Stimulated activated CD8-positive, alpha-beta memory T cell treated with anti-CD3 and anti-CD28 coated beads, Interleukin-4, amount 100 ng/mL, for 48 hours (primary cell): Measurements from ENCODE around the gene TCERG1L.
A peak's percentile ranks its signal among the peaks of the same experiment; 100 is the strongest.
"Not testable (repeated sequence)": the region's sequence is repeated elsewhere in the genome, so short reads cannot be mapped to it uniquely, and the experiment has no call there.

Experiments
- DNase-seq: peaks from one replicate; pipeline ENCODE4 v3.0.0-alpha.2; 2020

Gene TCERG1L

GRCh38 chr10:131180086-131180485 is 131.4 kb downstream of the TCERG1L start:
- peak; percentile 4 for DNase-seq

- DNase-seq = peak; percentile 1
These were observed 132.2 kb downstream of the TCERG1L start for GRCh38 chr10:131179361-131179760.

- DNase-seq = peak; percentile 18
These were observed 132.8 kb downstream of the TCERG1L start for GRCh38 chr10:131178521-131179331.

GRCh38 chr10:131177431-131178327 is 133.8 kb downstream of the TCERG1L start:
- peak; percentile 6 for DNase-seq

GRCh38 chr10:131176907-131177306 is 134.6 kb downstream of the TCERG1L start:
- DNase-seq = no peak

GRCh38 chr10:131176324-131176723 is 135.2 kb downstream of the TCERG1L start:
- not testable (repeated sequence) for DNase-seq

- no peak for DNase-seq
These were observed 135.6 kb downstream of the TCERG1L start for GRCh38 chr10:131175891-131176290.

- no peak for DNase-seq
These were observed 136.6 kb downstream of the TCERG1L start for GRCh38 chr10:131174651-131175540.

- DNase-seq = no peak
These were observed 137.3 kb downstream of the TCERG1L start for GRCh38 chr10:131174211-131174565.

GRCh38 chr10:131173484-131174210 is 137.9 kb downstream of the TCERG1L start:
- DNase-seq = peak; percentile 12

GRCh38 chr10:131172433-131172832 is 139.1 kb downstream of the TCERG1L start:
- DNase-seq = no peak

GRCh38 chr10:131169146-131169545 is 142.4 kb downstream of the TCERG1L start:
- DNase-seq = no peak

GRCh38 chr10:131168238-131168875 is 143.2 kb downstream of the TCERG1L start:
- no peak for DNase-seq

- DNase-seq = no peak
These were observed 144.3 kb downstream of the TCERG1L start for GRCh38 chr10:131167036-131167860.

GRCh38 chr10:131166486-131166885 is 145.0 kb downstream of the TCERG1L start:
- no peak for DNase-seq

- DNase-seq = no peak
These were observed 146.4 kb downstream of the TCERG1L start for GRCh38 chr10:131165092-131165491.

- DNase-seq = no peak
These were observed 148.4 kb downstream of the TCERG1L start for GRCh38 chr10:131162866-131163843.

- DNase-seq = no peak
These were observed 149.3 kb downstream of the TCERG1L start for GRCh38 chr10:131162211-131162610.

GRCh38 chr10:131161087-131161486 is 150.4 kb downstream of the TCERG1L start:
- DNase-seq = no peak
